Lung (tissue), 12 donors: ENCODE measurements around the gene FBXO33. TPM values are rescaled to one million over a fixed set of nuclear protein-coding genes. Genes with fewer than 3 reads are reported as not detected.
"Not testable (repeated sequence)": the region's sequence is repeated elsewhere in the genome, so short reads cannot be mapped to it uniquely, and the experiment has no call there.

Experiments used
- ATAC-seq: fragments of 200-7000 bp; cut with Tn5 transposase; one replicate; pipeline ENCODE4 v1.9.1; 2020; ENCODE audit warnings: moderate number of reproducible peaks; ENCODE audit not compliant: insufficient read depth, low FRiP score
- DNase-seq, 3 donors: peaks; one replicate each; pipeline ENCODE4 v3.0.0-alpha.2; 2013 to 2017
- H3K27ac ChIP-seq, 2 donors: one replicate each; pipeline ENCODE4 v1.5.1; 2013; ENCODE audit warnings: mild to moderate bottlenecking in 2 of 2, moderate library complexity in 2 of 2, control low read depth in 1 of 2, inconsistent platforms in 1 of 2, low read depth in 1 of 2, low read length in 1 of 2
- H3K27me3 ChIP-seq, 3 donors: one replicate each; pipeline ENCODE4 v1.5.1; 2013; ENCODE audit warnings: low read length in 2 of 3; ENCODE audit not compliant: control insufficient read depth in 3 of 3, insufficient read depth in 3 of 3
- H3K36me3 ChIP-seq, 4 donors: one replicate each; pipeline ENCODE4 v1.5.1; 2013; ENCODE audit warnings: low read length in 4 of 4, mild to moderate bottlenecking in 1 of 4, moderate library complexity in 1 of 4; ENCODE audit not compliant: control insufficient read depth in 4 of 4, insufficient read depth in 4 of 4
- H3K4me1 ChIP-seq, 5 donors: one replicate each; pipeline ENCODE4 v1.5.1; 2013; ENCODE audit warnings: low read length in 5 of 5, mild to moderate bottlenecking in 2 of 5, moderate library complexity in 1 of 5; ENCODE audit not compliant: control insufficient read depth in 5 of 5, insufficient read depth in 5 of 5
- H3K4me3 ChIP-seq: one replicate; pipeline ENCODE4 v1.5.1; 2013; ENCODE audit warnings: mild to moderate bottlenecking, control low read depth, moderate library complexity
- H3K9ac ChIP-seq, 2 donors: one replicate each; pipeline ENCODE4 v1.5.1; 2013; ENCODE audit warnings: low read length in 2 of 2, control low read depth in 1 of 2; ENCODE audit not compliant: insufficient read depth in 1 of 2
- H3K9me3 ChIP-seq, 4 donors: one replicate each; pipeline ENCODE4 v1.5.1; 2013; ENCODE audit warnings: low read length in 3 of 4, mild to moderate bottlenecking in 1 of 4, moderate library complexity in 1 of 4; ENCODE audit not compliant: control insufficient read depth in 4 of 4, insufficient read depth in 3 of 4
- CTCF ChIP-seq: IDR thresholded peaks from 2 replicates; pipeline ENCODE4 v1.5.1; 2012; ENCODE audit warnings: mild to moderate bottlenecking; ENCODE audit errors: control extremely low read depth, extremely low read depth
- WGBS, 2 donors: extraction: QIAGEN DNeasy Blood & Tissue Kit; methylation state at CpG; one replicate each; pipeline ENCODE4 v1.1.7; 2013; 5-methylcytosine and 5-hydroxymethylcytosine counted together
- polyA plus RNA-seq, 2 donors: library from polyadenylated mRNA; stranded (reverse); fragments of 200-250 nt; gene quantifications; one replicate each; pipeline ENCODE4 v1.2.1, GENCODE V29; 2013
- total RNA-seq, 2 donors: library from RNA; depleted of rRNA in 1 of 2; stranded (reverse); fragments of >200 nt in 1 of 2; gene quantifications; one replicate each; pipeline ENCODE4 v1.2.1, GENCODE V29; 2014 to 2021
- donor health status: control.
- donor health status: control.
- donor health status: Bipolar disorder and iron deficiency.
- donor health status: healthy.
- donor health status: DM: yes; HTN: yes; CAD: no.

FBXO33 gene
- total and polyA plus RNA-seq, 4 donors, result 4.7 to 17.2 (median 9.5) TPM

- H3K27ac ChIP-seq, result no peak overlapping the region
- WGBS, 2 donors, result 100% methylated on average over 1 of the region's 1 CpG
- H3K27me3 ChIP-seq, result no peaks in the 10 kb centered on the region
- peaks cover 0 to 7% (median 1%) of the 10 kb centered on the region in 4 donors for H3K36me3 ChIP-seq
- no peak for DNase-seq
- no peak overlapping the region for H3K9ac ChIP-seq
- peaks cover 0 to 4% (median 0%) of the 10 kb centered on the region in 5 donors for H3K4me1 ChIP-seq
- H3K9me3 ChIP-seq, result peaks cover 0 to 3% (median 1%) of the 10 kb centered on the region in 4 donors
- no peak for TF ChIP-seq CTCF
- no peak overlapping the region for H3K4me3 ChIP-seq
- no peak for ATAC-seq
Observed at GRCh38 chr14:39365354-39365753, 66.9 kb downstream of the FBXO33 start.

- no peak for DNase-seq
- Histone ChIP-seq H3K27ac (no peak overlapping the region), H3K27me3 (no peaks in the 10 kb centered on the region), H3K9me3 (peaks cover 0 to 4% (median 1%) of the 10 kb centered on the region in 4 donors), H3K9ac (no peak overlapping the region), H3K4me3 (no peak overlapping the region), H3K4me1 (peaks cover 0 to 4% (median 0%) of the 10 kb centered on the region in 5 donors), H3K36me3 (peaks cover 0 to 4% (median 3%) of the 10 kb centered on the region in 4 donors)
- ATAC-seq, result no peak
- no peak for TF ChIP-seq CTCF
- 97 to 98% methylated on average over 1 of the region's 1 CpG for WGBS, 2 donors
Observed at GRCh38 chr14:39364509-39364908, 67.7 kb downstream of the FBXO33 start.

- WGBS, 2 donors, result 95% methylated on average over 5 of the region's 5 CpGs
- not testable (repeated sequence) for H3K4me3 ChIP-seq, H3K9ac ChIP-seq
Observed at GRCh38 chr14:39361556-39361955, 70.7 kb downstream of the FBXO33 start.

GRCh38 chr14:39360316-39360715 lies 71.9 kb downstream of the FBXO33 start:
- no peaks in the 10 kb centered on the region for H3K4me1 ChIP-seq
- H3K9ac ChIP-seq, result no peak overlapping the region
- H3K36me3 ChIP-seq, result peaks cover 0 to 4% (median 3%) of the 10 kb centered on the region in 4 donors
- DNase-seq (no peak), ATAC-seq (no peak)
- no peak overlapping the region for H3K4me3 ChIP-seq
- TF ChIP-seq CTCF, result no peak
- H3K9me3 ChIP-seq, result peaks cover 0 to 6% (median 3%) of the 10 kb centered on the region in 4 donors
- no peaks in the 10 kb centered on the region for H3K27me3 ChIP-seq
- H3K27ac ChIP-seq, result no peak overlapping the region

More at GRCh38 chr14:39361556-39361955, 70.7 kb downstream of the FBXO33 start:
- not testable (repeated sequence) for ATAC-seq, H3K36me3 ChIP-seq, H3K27ac ChIP-seq, H3K9me3 ChIP-seq, DNase-seq, H3K27me3 ChIP-seq, H3K4me1 ChIP-seq

GRCh38 chr14:39359069-39359468 lies 73.2 kb downstream of the FBXO33 start:
- not testable (repeated sequence) for H3K9me3 ChIP-seq, H3K27ac ChIP-seq, DNase-seq, H3K36me3 ChIP-seq, H3K27me3 ChIP-seq, ATAC-seq, H3K4me1 ChIP-seq, H3K4me3 ChIP-seq, H3K9ac ChIP-seq
- WGBS, 2 donors, result 90 to 91% methylated on average over 10 of the region's 10 CpGs
